HG03108 (cell line): ENCODE results near the gene NGDN.

Experiments
- ATAC-seq: cut with Tn5 transposase; IDR thresholded peaks from one replicate; pipeline ENCODE4 v1.9.1; 2021; ENCODE audit warnings: moderate library complexity; ENCODE audit not compliant: unreplicated experiment

Gene NGDN

DNA sequence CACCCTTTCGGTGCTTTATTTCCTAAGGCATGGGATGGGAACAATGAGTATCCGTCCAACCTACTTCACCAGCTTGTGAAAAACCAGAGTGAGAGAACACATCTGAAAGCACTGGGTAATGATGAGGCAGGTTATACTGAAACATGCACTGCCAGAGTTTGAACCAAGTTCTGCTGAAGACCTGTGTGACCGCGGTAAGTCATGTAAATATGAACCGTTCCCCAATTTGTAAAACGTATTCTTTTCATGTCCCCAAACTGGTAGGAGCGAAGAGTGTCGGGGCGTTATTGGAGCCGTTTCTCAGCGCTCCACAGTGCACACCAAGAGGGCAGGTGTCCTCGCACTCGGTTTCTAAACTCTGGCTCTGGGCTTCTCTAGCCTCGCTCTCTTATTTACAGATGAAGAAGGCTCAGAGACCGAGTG lies 788 bp upstream of the NGDN start:
- ATAC-seq, result no peak

DNA sequence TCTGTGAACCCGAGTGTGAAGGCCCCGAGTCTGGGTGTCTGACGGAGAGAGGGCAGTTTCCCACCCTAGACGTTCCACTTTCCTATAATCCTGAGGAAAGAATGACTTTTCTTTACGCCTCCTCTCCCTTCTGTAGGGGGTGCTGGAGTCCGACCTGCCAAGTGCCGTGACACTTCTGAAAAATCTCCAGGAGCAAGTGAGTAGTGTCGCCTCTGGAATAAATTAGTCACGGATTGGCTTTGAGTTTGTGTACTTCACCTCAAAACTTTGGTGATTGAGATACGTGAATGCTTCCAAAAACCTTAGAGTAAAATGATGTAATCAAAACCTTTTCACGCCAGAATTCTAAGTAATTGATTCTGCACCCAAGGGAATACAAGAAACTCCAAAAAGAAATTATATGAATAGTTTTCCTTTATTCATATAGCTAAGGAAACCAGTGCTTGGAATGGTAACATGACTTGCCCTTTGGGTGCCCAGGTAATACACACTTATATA lies 452 bp downstream of the NGDN start:
- no peak for ATAC-seq

DNA sequence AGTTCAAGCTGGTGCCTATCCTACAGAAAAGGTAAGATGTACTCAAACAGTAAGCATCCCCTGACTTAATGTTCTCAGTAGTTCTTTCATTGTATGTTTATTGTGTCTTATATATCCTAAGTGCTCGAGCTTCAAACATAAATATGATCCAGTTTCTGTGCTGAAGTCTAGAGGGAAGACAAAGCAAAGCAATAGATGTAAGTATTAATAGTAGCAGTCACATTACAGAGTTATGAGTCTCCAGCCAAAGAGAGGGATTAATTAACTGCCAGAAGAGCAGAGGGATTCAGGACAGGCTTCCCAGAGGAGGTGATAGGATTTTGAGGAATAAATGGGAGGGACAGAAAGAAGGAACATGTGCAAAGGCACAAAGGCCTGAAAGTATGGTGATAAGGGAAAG lies 1.4 kb downstream of the NGDN start:
- ATAC-seq, result no peak

DNA sequence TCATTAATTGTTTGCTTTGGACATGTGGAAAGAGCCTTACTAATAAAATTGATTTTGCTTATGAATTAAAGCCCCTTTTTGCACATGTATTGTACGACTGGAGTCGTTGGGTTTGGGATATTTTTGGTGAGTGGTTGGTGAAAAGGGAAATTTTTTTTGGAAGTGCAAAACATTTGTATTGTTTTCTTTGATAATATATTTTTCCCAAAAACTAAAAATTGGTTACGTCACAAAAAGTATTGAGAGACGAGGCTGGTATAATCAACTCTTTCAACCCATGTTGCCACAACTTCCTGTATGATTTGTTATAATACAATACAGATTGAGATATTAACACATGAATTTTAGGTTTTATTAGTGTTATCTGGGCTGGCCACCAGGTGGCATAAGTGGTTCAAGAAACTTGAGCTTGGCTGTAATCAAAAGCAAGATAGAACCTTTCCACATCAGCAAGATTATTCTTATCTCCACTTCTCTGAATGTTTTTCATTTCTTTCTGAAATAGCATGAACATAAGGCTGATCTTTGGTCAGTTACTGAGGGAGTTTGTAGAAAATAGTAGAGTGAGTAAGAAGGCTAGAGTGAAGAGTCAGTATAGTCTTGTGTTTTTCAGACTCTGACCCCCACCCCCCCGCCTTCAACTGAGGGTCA lies 8.7 kb downstream of the NGDN start:
- no peak for ATAC-seq

DNA sequence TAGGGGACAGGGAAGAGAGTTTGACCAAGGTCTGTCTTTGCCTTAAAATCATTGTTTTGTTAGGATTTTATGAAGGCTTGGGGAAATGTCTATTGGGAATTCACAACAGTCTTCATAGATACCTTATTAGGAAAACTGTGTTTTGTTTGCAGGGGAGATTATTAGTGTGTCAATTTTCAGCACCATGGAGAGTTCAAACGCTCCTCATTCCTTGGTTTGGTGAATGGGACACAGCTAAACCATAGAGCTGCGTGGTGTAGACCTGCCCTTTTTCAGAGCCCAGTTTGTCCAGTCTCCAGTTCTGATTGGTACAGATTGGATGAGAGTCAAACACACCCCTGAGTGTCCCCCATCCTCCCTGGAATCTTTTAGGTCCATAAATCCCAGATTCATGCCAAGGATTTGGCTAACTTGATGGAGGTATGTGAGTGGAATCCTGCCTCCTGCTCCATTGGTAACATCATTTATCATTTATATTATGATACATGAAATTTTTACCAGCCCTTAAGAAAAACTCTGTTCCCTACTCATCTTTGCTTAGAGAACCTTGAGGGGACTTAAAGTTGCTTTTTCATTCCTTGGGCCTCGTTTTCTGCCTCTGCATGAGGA lies 12.0 kb downstream of the NGDN start:
- ATAC-seq, result no peak

DNA sequence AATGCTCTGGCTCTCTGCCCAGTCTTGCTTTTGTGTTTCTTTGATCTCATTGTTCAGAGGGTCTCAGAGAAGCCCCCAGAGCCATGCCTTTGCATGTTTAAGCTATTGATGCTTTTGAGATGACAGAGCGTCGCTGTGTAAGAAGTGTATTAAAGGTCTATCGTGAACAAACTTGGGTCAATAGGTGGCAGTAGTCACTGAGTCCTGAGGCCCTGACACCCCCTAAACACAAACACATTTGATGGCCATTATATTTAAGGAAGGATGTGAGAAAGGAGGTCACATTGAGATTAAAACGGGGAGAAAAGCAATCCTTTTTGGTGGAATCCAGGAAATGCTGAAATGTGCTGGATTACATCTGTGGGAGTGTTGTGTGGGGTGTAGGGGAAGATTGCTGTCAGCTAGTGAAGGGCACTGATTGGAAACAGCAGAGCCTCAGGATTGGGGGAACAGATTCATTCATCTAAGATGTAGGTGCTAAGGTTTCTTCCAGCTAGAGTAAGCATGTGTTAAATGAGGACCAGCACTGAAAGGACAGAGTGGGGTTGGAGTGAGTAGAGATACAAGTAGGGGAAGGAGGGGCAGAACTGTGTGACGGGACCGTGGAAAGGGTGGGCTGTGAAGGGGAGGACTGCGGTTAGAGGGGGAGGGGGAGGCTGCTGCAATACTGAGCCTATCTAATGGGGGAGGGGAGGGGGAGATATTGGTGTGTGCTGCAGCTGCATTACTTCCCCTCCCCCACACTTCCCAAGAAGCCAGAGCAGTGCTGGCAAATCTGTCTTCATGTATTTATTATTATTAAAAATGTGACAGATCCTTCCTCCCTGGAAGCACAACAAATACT lies 12.7 kb downstream of the NGDN start:
- ATAC-seq, result no peak

DNA sequence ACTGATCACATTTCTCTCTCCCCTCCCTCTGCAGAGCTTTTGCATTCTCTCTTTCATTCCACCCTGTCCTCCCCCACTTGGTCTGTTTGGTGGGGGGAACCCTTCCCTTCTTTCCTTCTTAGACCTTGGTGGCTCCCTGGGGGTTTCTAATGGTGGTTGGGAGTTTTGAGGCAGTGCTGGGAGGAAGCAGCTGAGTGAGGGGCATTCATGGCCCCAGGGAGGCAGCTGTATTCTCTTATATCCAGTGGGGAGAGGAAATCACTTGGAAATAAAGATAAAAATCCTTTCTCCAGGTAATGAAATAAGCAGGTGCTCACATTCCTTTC lies 13.3 kb downstream of the NGDN start:
- ATAC-seq, result no peak

DNA sequence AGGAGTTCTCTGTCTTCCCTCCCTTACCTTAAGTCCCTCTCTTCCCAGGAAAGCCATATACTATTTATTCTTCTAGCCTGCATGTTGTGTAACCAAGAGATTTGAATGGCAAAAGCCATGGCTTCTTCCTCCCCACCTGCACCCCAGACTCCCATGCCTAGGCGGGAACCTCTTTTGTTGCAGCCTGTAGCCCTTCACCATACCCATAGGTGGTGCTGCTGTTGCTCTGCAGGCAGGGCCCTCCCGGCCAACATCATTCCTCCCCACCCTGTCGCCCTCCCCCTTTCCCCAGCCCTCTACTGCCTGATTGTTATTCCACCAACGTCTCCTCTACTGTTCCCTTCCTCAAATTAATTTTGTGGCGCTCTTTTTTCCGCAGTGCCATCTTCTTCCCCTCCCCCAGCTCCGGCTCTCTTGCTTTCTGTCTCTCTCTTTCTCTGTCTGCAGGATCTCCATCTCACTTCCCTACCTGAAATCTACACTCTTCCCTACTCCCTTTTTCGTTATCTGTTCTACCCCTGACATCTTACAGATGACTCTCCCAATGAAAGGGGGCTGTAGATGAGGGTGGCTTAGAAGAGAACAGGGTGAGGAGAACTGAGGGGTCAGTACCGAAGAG lies 13.8 kb downstream of the NGDN start:
- ATAC-seq, result no peak

DNA sequence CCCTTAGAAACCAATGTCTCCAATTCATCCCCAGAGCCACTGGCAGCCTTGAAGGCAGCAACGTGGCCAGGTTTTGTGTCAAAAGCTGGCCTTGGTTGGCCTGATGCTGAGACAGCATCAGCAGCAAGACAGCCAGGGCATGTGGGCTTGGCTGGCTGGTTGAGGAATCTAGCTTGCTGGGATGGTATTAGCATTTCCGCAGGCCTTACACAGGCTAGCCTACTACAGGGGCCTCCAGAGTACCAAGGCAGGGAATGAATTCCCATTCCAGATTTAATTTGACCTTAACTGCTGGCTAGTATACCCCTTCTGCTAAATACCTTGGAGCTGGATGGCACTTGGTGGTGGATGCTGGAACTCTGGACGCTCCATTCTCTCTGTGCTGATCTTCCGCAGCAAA lies 15.8 kb downstream of the NGDN start:
- ATAC-seq, result no peak

DNA sequence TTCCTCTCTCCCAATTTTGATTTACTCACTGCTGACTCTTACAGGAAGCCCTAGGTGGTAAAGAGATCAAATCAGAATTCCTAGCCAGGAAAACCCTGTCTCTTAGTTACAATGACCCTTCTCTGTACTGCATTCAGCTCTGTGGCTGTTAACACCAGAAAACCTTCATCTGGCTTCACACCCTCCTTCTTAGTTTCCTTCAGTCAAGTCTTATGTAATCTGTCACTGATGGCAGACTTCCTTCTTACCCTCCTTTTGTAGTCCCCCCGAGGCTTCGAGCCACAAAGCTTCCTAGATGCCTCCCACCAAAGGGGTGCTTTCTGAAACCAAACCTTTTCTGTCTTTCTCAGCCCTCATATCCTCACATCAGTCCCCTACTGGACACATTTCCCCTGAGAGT lies 16.5 kb downstream of the NGDN start:
- ATAC-seq, result no peak

DNA sequence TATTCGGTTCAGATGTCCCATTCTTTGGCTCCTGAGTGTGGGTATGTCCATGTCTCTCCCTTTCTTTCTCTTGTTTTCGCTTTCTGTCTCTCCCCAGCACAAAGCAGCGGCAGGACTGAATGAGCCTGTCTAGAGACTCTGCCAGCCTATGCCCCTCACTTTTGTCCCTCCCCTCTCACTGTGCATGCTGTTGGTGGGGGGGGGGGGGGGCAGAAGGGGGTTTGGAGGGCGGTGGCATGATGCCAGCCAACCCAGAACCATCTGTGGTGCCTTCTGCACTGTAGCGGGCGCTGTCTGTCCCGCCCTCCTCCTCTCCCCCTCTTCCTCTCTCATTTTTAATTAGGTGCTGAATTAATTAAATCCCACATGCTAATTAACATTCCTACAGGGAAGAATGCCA lies 17.7 kb downstream of the NGDN start:
- no peak for ATAC-seq

DNA sequence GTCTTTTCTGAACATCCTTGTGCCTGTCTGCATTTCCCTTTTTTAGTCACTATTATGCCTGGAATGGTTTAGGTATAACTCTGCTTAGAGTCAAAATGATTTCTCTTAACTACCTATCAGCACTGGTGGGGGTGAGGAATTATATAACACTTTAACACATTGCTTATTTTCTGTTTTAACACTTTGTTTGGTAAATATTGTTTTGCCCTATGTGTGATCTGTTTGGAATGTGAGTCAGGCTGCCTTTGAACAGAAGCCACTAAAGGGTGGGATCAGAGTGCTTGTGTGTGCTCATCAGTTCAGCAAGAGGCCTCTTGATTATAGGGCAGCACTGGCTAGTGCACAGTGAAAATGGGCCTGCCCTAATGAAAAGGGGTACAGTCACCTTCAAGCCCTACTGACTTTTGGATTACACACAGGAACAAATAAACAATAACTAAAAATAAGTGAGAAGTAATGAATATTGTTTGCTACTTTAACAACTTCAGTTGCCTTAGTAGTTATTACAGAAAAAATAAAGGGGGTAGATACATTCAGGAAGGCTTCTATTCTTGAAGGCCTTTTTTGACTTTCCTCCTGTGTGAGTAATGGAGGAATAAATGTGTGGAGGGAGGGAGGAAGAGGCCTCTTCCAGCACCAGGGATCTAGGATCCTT lies 23.2 kb downstream of the NGDN start:
- ATAC-seq, result no peak

DNA sequence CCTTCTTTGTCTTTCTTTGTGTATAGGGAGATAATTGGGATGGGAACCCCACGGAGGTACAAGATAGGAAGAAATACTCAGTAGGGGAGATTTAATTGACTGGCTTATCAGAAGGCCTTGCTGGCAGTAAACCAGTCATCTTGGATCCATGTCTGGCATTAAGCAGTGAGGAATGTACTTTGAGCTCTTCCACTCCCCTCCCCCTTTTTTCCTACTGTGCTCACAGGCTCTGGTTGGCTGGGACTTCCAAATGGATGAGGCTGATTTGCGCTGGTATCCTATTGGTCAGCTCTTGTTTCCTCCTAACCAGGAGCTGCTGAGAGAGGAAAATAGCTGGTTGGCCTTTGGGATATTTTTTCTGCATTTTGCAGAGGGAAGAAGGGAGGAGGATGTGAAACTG lies 24.7 kb downstream of the NGDN start:
- no peak for ATAC-seq

DNA sequence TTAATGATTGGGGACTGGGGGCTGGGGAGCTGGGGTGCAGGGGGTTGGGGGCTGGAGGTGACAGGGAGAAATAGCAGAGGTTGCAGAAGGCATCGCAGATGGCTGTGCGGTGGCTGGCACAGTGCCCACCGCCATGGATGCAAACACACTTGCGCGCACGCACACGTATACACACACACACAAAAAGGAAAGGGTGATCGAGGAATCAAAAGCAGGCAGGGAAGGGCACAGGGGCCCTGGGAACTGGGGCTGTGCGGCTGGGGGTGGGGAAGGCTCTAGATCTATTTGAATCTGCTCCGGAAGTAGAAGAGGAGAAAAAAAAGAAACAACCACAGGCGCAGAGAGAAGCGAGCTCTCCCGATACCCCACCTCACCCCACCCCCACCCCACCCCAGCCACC lies 42.7 kb downstream of the NGDN start:
- ATAC-seq, result no peak

DNA sequence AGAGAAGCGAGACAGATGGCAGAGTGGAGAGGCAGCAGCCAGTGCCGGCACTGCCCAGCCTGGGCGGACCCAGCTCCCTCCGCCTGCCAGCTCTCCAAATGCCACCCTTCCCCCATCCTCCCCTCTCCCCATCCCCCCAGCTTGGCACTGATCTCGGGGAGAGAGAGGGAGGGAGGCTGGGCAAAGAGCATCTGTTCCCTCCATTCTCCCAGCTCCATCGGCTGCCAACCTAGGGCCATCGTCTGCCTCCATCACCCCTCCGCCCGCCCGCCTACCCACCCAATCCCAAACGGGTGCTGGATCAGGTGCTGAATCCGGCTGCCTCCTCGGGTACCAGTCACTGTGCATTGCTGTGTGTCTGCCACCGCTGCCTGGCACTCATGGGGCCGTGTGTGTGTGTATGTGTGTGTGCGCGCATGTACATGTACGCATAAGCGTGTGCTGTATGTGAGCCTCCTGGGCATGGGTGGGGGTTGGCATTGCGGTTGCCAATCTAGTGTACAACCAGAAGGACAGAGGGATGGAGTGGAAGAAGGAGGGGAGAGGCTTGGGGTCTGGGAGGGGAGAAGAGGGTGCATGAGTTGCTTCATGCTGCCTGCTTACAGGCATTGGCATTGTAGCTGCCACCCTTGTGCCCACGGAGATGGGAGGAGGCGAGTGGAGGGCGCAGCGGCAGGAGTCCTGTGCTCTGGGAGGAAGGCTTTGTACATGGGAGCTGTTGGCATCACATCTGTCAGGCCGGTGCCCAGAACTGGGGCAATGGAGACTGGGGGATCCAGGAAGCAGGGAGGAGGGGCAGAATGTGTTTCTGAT lies 43.7 kb downstream of the NGDN start:
- ATAC-seq, result no peak

DNA sequence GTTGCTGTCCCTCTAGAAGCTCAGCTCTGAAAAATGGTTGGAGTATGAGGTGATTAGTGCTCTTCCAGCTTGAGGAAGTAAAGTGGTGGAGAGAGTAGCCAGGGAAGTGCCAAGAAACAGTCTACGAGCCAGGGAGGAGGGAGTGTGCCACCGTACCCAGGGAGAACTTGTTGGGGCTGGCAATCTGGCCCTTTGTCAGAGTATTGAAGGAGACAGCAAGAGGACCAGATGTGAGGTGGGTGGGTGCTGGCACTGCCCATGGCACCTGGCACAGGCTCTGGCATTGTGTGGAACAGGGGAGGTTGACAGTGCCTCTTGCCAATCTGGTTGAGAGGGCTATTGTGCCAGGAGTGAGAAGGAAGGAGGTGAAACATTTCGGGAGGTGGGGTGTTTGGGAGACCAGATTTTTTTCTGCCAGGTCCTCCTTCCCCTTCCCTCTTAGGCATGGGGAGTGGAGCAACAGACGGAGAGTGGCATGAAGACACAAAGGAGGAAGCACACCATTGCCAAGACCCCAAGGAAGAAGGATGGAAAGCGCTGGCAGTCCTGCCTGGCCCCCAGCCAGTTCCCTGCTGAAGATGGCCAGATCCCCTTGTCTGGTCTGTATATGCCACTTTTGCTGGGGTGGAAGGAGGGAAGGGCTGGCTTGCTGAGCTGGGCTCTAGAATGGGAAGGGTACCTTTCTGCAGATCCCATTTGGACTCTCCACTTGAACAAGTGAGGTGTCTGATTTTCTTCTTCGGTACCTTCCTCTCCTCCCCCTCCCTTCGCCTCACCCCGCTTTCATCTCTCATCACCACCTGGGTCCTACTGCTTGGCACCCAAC lies 44.5 kb downstream of the NGDN start:
- ATAC-seq, result no peak

DNA sequence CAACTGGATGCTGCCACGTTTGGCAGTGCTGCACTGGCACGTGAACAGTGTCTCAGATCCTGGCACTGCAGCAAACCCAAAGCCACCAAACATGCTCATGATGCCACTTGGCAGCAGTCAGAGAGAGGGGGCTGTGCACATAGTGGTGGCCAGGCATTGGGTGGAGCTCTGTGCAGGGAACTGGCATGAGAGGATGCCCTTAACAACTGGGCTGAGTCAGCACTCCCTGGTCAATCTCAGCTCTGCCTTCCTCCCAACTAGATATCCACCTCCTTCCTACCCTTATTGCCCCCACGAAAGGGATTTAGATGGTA lies 45.1 kb downstream of the NGDN start:
- no peak for ATAC-seq

DNA sequence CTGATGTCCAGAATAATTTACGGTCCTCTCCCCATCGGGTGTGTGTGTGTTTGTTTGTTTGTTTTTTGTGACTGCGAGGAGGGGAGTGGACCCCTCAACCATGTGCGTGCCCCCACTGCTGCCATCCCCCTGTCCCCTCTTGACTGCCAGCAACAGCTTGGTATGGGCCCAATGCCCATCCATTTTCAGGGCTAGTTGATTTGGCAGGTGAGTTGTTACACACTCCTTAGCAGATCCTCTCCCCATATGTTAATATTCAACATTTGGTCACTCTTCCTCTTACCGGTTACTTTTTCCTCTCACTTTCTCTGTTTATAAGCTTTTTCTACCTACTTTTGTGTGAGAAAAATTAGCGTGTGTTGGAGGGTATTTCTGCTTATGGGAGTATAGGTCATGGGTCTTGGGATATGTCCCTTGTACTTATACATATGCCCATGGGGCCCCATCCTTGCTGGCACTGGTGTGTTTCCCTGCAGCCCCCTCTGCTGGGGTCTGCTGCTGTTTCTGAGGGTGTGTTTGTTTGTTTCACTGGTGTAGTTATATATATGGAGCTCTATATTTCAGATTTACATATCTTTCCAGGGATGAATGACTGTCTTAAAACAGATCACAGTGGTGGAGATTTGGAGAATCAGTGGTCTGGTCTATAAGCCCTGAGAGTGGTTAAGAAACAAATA lies 48.3 kb downstream of the NGDN start:
- ATAC-seq, result no peak

DNA sequence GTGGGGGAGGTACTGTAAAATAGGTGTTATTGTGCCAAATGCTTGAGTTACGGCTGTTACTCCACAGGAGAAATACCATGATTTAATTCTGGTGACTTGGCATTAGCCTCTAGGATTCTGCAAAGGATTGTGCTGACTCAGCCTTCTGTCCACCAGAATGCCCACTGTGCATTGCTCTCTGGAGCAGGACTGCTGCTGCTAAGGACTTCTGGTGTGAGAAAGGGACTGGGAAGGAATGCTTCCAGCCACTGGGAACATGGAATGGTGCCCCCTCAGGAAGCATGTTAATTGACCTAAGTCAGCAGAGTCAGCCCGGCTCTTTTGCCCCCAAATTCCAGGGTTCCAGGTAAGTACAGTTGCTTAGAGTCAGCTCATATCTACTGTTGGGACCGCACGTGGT lies 49.2 kb downstream of the NGDN start:
- no peak for ATAC-seq
